Brain pericyte (primary cell): ENCODE results near the gene COASY.
"Not testable (repeated sequence)": the region's sequence is repeated elsewhere in the genome, so short reads cannot be mapped to it uniquely, and the experiment has no call there.

Experiments used
- DNase-seq: peaks from one replicate; pipeline ENCODE4 v3.0.0-alpha.2; 2012; ENCODE audit warnings: low read depth, low spot score

The COASY gene

GRCh38 chr17:42574463-42574862, 12.5 kb downstream of the COASY start:
- no peak for DNase-seq

- no peak for DNase-seq
Observed at GRCh38 chr17:42577140-42577531, 15.2 kb downstream of the COASY start.

DNA sequence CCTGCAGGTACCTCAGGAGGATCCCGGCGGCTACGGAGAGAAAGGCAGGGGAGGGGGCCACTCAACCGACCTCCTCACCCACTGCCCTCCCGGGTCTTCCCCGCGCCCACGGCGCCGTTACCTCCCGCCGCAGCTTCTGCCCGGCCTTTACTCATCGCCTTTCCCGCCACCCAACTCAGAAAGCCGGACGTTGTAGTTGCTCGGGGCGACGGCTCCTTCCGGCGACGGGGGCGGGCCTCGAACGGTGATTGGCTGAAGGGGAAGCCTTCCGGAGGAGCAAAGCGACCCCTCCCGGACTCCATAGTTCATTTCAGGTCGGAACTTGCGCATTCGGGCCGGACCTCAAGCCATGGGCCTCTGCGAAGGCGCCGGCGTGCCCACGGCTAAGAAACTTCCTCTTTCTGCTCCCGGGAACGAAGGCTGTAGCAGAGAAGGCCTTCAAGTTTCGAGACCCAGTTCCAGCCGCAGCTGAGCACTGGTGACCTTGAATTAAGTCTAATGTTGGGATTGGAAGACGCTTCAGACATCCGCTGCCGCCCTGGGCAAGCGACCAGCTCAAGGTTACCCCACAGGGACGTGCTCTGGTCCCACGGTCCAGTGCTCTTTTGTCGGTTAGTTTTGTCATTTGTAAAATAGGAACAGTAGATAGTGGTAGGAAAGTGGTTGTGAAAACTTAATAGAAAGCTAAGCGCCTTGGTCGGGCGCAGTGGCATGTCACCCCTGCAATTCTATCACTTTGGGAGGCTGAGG, 15.8 kb downstream of the COASY start, which contains the start of gene PSMC3IP:
Gene PSMC3IP, minus strand, starts transcription at position 198 of the 750 bp plus-strand sequence. Its CDS starts 43 bp downstream, at position 155.
- DNase-seq: peak; percentile 74

- no peak for DNase-seq
Observed at GRCh38 chr17:42578282-42578869, 16.4 kb downstream of the COASY start.

DNA sequence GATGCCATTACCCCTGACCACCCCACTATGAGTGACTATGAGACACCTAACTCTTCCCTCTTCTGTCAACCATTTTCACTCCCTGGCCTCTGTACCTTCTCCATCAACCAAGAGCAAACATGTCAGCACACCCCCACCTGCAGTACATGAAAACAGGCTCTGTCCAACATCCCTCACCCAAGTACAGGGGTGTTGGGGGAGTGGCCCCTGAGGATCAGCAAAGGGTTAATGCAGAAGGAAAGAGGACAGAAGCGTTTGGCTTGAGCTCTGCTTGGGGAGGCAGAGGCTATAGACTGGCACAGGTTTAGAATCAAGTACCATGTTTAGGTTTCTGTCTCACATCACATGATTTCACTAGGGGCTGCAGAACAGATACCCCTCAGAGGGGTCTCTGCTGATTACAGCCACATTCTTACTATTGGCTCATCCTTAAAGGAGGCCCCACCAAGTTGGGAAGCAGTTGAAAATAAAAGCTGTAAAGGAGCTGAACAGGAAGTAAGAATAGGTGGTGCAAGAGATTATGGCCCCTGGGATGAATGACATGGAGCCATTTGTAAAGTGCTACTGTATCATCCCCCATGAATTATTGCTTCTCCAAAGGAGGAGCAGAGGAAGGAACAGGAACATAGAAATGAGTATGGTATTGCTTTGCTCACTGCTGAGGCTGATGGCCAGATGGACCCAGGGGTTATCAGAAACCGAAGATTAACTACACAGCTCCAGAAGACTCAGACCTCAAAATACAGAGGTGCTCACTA, 18.0 kb downstream of the COASY start:
- DNase-seq: no peak

DNA sequence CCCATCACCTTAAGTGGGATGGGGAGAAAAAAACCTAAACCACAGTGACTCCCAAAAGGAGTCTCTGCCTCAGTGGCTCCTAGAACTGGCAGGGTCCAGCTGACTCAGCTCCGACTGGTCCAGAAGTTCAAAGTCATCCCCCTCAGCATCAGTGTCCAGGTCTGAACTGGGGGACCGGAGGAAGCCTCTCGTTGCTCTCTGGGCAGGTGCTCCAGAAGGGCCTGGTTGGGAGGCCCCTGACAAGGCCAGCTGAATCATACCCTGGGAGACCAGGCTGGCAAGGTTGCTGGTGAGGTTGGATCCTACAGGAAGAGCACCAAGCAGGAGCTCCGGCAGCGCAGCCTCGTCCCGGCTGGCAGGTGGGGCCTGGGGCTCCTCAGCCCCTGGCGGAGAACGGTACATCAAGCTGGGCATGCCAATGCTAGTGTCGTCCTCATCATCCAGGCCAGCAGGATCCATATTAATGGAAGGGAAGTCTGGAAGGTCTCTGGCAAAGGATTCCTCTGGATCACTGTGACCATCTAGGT, 19.9 kb downstream of the COASY start:
- no peak for DNase-seq

- no peak for DNase-seq
Observed at GRCh38 chr17:42584880-42585279, 22.9 kb downstream of the COASY start.

- no peak for DNase-seq
Observed at GRCh38 chr17:42585353-42585752, 23.4 kb downstream of the COASY start.

DNA sequence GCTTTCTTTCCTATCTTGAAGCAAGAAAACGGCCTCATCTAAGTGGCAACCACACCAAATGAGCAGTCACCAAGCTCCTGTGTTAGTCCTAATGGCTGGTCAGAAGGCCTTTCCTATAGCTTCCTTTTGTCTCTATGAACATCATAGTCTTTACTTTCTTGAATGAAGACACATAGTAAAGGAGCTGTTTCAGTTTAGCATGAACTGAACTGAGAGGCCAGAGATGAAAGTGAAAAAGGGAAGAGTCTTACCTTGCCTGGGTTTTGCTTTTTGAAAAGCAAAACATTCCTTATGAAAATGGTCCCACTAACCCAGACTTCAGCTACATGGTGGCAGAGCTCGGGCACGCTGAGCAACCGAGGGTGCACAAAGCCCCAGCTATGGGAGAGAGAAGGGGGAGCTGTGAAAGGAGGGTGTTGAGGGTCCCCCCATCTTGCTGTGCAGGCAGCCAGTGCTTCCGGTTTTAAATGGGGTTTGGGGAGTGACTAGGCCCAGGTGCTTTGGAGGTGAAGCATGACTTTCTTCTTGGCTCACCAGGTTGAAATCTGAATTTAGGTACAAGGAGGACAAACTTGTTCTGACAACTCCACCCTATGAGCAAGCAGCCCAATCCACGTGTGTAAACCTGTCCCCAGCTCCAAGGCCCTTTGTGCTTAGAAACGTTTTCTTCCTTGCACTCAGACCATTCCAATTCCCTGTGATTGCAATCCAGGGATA, 24.7 kb downstream of the COASY start:
- no peak for DNase-seq

DNA sequence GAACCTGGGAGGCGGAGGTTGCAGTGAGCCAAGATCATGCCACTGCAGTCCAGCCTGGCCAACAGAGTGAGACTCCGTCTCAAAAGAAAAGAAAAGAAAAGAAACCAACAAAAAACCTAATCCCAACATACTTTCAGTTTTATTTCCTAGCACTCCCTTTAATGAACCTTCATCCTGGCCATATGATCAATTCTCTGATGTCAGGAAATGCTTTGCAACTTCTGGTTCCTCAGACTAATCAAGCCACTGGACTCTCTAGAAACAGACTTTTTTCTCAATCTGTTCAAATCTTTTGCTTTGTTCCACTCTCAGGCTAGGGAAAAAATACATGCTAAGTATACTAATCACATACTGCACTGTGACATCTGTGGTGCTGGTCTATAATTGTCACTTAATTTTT, 28.9 kb downstream of the COASY start:
- DNase-seq: no peak

DNA sequence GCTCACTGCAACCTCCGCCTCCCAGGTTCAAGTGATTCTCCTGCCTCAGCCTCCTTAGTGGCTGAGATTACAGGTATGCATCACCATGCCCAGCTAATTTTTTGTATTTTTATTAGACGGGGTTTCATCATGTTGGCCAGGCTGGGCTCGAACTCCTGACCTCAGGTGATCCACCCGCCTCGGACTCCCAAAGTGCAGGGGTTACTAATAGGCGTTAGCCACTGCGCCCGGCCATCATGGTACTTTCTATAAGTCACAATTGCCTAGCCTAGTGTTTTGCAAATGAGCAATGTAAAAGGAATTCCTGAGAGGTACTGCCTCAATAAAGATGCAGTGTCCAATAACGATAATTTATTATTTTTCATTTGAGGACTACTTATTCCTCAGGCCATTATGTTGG, 29.5 kb downstream of the COASY start:
- no peak for DNase-seq

DNA sequence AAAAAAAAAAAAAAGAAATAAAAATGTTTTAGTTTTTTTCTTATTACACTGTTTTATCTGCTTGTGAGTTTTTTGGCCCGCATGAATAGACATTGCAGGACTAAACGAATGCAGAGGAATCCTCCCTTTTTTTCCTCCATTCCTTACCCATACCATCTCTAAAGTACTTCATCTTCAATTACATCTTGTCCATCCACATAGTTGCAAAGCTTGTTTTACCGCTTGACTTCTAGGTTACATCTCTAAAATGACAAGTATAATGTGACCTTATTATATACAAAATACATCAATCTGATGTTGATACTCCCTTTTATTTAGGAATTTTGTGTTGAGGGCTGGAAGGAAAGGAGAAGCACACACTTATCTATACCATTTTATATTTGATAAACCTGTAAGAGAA, 34.4 kb downstream of the COASY start:
- no peak for DNase-seq

DNA sequence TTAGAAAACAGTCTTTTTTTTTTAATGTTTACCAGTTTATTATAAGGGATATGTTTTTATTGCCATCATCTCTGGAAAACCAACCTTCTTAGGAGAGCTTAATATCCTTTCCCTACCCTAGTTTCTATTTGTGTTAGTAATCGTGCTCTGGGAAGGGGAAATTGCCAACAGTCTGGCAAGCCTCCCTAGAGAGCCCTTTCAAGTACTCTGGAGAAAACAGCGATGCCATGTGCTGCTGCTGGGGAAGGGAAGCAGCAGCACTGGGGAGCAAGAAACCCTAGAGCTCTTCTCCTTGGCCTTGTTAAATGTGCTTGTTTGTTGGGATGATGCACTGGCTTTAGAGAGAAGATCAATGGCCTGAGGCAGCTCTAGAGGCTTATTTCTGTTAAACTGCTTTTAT, 37.0 kb downstream of the COASY start:
- DNase-seq: no peak

GRCh38 chr17:42603318-42603717, 41.4 kb downstream of the COASY start:
- no peak for DNase-seq

GRCh38 chr17:42607769-42608168, 45.8 kb downstream of the COASY start:
- DNase-seq: no peak

- no peak for DNase-seq
Observed at GRCh38 chr17:42608305-42609181, 46.6 kb downstream of the COASY start.

DNA sequence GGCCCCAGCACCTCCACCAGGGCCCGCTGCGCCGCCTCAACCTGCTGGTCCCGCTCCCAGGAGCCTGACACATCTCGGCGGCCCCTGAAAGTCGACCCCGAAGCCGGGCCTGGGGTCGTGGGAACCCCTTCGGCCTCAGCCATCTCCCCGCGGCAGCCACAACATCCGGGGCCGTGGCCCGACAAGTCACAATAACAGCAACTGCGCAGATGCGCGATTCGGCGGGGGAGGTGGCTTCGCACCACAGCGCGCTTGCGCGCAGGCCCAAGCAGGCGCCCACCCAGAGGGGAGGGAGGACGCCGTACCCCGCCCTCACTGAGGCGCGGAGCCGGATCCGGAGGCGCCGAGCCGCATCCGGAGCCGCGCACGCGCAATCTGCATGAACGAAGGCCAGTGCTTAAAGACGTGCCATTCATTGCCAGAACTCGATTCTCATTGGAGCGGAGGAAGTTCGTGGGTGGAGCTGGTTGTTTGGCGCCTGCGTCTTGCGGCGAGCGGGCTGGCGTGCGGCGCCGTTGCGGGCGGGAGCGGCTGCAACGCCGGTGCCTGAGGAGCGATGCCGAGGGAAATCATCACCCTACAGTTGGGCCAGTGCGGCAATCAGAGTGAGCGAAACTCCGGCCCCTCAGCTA, 47.4 kb downstream of the COASY start, which contains the start of the genes RETREG3 and TUBG1:
Gene RETREG3, minus strand, starts transcription at position 193 of the 632 bp plus-strand sequence. Its CDS starts 50 bp downstream, at position 143.
Gene TUBG1, plus strand, starts transcription at position 502 of the 632 bp plus-strand sequence. Its CDS starts 55 bp downstream, at position 557.
- peak; percentile 99 for DNase-seq

GRCh38 chr17:42609814-42610801, 48.2 kb downstream of the COASY start:
- DNase-seq: not testable (repeated sequence)

DNA sequence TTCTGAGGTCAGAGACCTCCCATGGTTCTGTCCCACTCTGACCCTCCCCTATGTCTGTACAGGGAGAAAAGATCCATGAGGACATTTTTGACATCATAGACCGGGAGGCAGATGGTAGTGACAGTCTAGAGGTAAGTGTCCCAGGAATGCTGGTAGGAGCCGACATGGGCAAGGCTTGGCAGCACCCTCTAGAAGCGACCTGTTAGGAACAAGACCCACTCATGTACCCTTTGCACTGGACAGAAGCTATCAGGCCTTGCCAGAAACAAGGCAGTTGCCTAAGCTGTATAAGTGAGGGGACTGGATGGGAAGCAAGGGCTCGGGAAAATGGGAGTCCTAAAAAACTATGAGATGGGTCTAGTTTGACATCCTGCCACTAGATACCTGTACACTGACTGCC, 50.1 kb downstream of the COASY start:
- DNase-seq: no peak
